CD14-positive monocyte (primary cell): ENCODE data around the gene DIPK1A. TPM values are rescaled to one million over a fixed set of nuclear protein-coding genes. Genes with fewer than 3 reads are reported as not detected.

ENCODE experiments used
- DNase-seq, 3 donors: peaks; one replicate each; pipeline ENCODE4 v3.0.0-alpha.2; 2011 to 2022
- H2AFZ ChIP-seq: 2 replicates; pipeline ENCODE4 v1.6.0; 2012; ENCODE audit warnings: mild to moderate bottlenecking, low read depth, low read length, inconsistent platforms; ENCODE audit not compliant: insufficient read depth, poor library complexity, severe bottlenecking
- H3K27ac ChIP-seq, 2 donors: 1 replicate in 1 of 2; 2 replicates in 1 of 2; pipeline ENCODE4 v1.5.1; 2012 to 2013; ENCODE audit warnings: low read length in 2 of 2, control low read depth in 1 of 2, inconsistent platforms in 1 of 2, low read depth in 1 of 2, mild to moderate bottlenecking in 1 of 2
- H3K27me3 ChIP-seq, 2 donors: one replicate each; pipeline versions ENCODE4 v1.6.0 to v1.6.1; 2011 to 2013; ENCODE audit warnings: low read length in 2 of 2; ENCODE audit not compliant: control insufficient read depth in 2 of 2, insufficient read depth in 2 of 2
- H3K36me3 ChIP-seq, 2 donors: replicated peaks in 1 of 2; 1 replicate in 1 of 2; 2 replicates in 1 of 2; pipeline versions ENCODE4 v1.5.1 to v1.6.1; 2012 to 2013; ENCODE audit warnings: low read length in 2 of 2, control low read depth in 1 of 2, inconsistent platforms in 1 of 2, mild to moderate bottlenecking in 1 of 2; ENCODE audit not compliant: insufficient read depth in 2 of 2, control insufficient read depth in 1 of 2
- H3K4me1 ChIP-seq, 2 donors: 1 replicate in 1 of 2; 2 replicates in 1 of 2; pipeline versions ENCODE4 v1.5.1 to v1.6.1; 2012 to 2013; ENCODE audit warnings: low read length in 2 of 2, control low read depth in 1 of 2, inconsistent platforms in 1 of 2, mild to moderate bottlenecking in 1 of 2, moderate library complexity in 1 of 2; ENCODE audit not compliant: insufficient read depth in 2 of 2, control insufficient read depth in 1 of 2
- H3K4me2 ChIP-seq: replicated peaks from 2 replicates; pipeline ENCODE3; 2012; ENCODE audit warnings: low read length, moderate library complexity, mild to moderate bottlenecking; ENCODE audit not compliant: poor library complexity, severe bottlenecking; ENCODE audit errors: extremely low read depth
- H3K4me3 ChIP-seq, 3 experiments: fragments of 200-600 bp in 1 of 3; sonication (generic) in 1 of 3; replicated peaks in 1 of 3; 1 replicate in 2 of 3; 2 replicates in 1 of 3; pipeline ENCODE4 v1.5.1; 2011 to 2013; ENCODE audit warnings: low read length in 3 of 3, mild to moderate bottlenecking in 3 of 3, control low read depth in 2 of 3, low read depth in 2 of 3, inconsistent platforms in 1 of 3, moderate library complexity in 1 of 3
- H3K79me2 ChIP-seq: 2 replicates; pipeline ENCODE4 v1.6.0; 2012; ENCODE audit warnings: mild to moderate bottlenecking, control low read depth, inconsistent platforms, low read length, moderate library complexity; ENCODE audit not compliant: insufficient read depth
- H3K9ac ChIP-seq: 2 replicates; pipeline ENCODE4 v1.6.0; 2017; ENCODE audit warnings: low read length, mild to moderate bottlenecking; ENCODE audit not compliant: insufficient read depth, poor library complexity, severe bottlenecking
- H3K9me3 ChIP-seq, 2 donors: replicated peaks in 1 of 2; 1 replicate in 1 of 2; 2 replicates in 1 of 2; pipeline versions ENCODE4 v1.5.1 to v1.6.1; 2012 to 2013; ENCODE audit warnings: low read length in 2 of 2, control low read depth in 1 of 2; ENCODE audit not compliant: control insufficient read depth in 1 of 2, insufficient read depth in 1 of 2
- H4K20me1 ChIP-seq: 2 replicates; pipeline ENCODE4 v1.6.0; 2012; ENCODE audit warnings: mild to moderate bottlenecking, low read length, control low read depth, moderate library complexity; ENCODE audit not compliant: insufficient read depth
- H3K27ac Mint-ChIP-seq, 7 donors: one replicate each; pipeline ENCODE4 v1.8.0; 2020; ENCODE audit warnings: mild to moderate bottlenecking in 7 of 7, mixed read lengths in 7 of 7, moderate library complexity in 6 of 7, inconsistent platforms in 2 of 7
- H3K27me3 Mint-ChIP-seq, 3 donors: one replicate each; pipeline ENCODE4 v1.8.0; 2021 to 2022; ENCODE audit warnings: low read depth in 3 of 3, mild to moderate bottlenecking in 3 of 3, mixed read lengths in 3 of 3, moderate library complexity in 3 of 3, inconsistent platforms in 1 of 3
- H3K36me3 Mint-ChIP-seq, 2 donors: one replicate each; pipeline ENCODE4 v1.8.0; 2020; ENCODE audit warnings: mixed read lengths in 2 of 2, inconsistent platforms in 1 of 2, mild to moderate bottlenecking in 1 of 2
- H3K4me1 Mint-ChIP-seq: one replicate; pipeline ENCODE4 v1.8.0; 2020; ENCODE audit warnings: mild to moderate bottlenecking, mixed read lengths
- H3K4me3 Mint-ChIP-seq, 2 donors: one replicate each; pipeline ENCODE4 v1.8.0; 2020; ENCODE audit warnings: mild to moderate bottlenecking in 2 of 2, mixed read lengths in 2 of 2, moderate library complexity in 1 of 2
- H3K9me3 Mint-ChIP-seq, 7 donors: one replicate each; pipeline ENCODE4 v1.8.0; 2020 to 2022; ENCODE audit warnings: mixed read lengths in 7 of 7, mild to moderate bottlenecking in 6 of 7, moderate library complexity in 6 of 7, inconsistent platforms in 2 of 7
- WGBS: methylation state at CpG from one replicate; pipeline ENCODE4 v1.1.5; 2013; ENCODE audit warnings: missing lambda C conversion rate; ENCODE audit not compliant: insufficient coverage; 5-methylcytosine and 5-hydroxymethylcytosine counted together
- intact Hi-C, 2 donors: fragments of 100-400 bp; cut with micrococcal nuclease; formaldehyde crosslinking; loops; one replicate each; pipeline versions ENCODE4 v1.15.0 to v1.15.1; 2023
- polyA plus RNA-seq, 3 donors: library from polyadenylated mRNA; depleted of rRNA in 1 of 3; unstranded in 2 of 3; stranded (reverse) in 1 of 3; fragments of 300-500 nt in 2 of 3; fragments of >200 nt in 1 of 3; fragmentation: Illumina TruSeq in 2 of 3; gene quantifications; 1 replicate in 2 of 3; 2 replicates in 1 of 3; pipeline ENCODE4 v1.2.3, GENCODE V29; 2012 to 2021
- TF ChIP-seq, protein P1 (sequence below): fragments of 200-600 bp; IDR thresholded peaks from one replicate; pipeline ENCODE4 v1.8.0; 2022; ENCODE audit warnings: antibody characterized with exemption, mild to moderate bottlenecking

Gene DIPK1A
- polyA plus RNA-seq, 3 donors: 0.45 to 1.4 (median 0.83) TPM

DNA sequence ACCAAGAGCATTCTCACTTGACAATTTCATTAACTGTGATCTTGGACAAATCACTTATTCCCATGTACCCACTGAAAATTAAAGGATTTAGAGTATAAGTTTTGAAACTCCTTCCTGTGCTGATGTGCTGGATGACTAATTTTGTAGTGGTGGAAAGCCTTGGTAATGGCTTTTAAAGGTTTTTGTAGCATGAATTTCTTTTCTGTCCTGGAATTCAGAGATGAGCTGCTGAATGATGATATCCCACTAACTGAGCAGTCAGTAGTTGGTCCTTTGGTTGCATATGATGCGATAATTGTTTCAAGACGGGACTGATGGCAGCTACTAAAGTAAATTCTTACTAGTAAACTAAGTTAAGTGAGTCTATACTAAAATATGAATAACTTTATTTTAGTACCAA is 124.2 kb downstream of the DIPK1A start:
- Mint-ChIP-seq H3K4me3 (no peak overlapping the region), H3K27ac (peak overlapping the region in 1 of 7 donors; percentile 38), H3K36me3 (peaks cover 73 to 80% of the 10 kb centered on the region in 2 donors), H3K27me3 (no peaks in the 10 kb centered on the region), H3K4me1 (peaks cover 28% of the 10 kb centered on the region), H3K9me3 (no peaks in the 10 kb centered on the region)
- Histone ChIP-seq H3K9me3 (no peaks in the 10 kb centered on the region), H3K9ac (no peak overlapping the region), H3K4me3 (no peak overlapping the region), H4K20me1 (peaks cover 84% of the 10 kb centered on the region), H3K36me3 (peaks cover 82 to 86% of the 10 kb centered on the region in 2 donors), H3K4me2 (no peak overlapping the region), H3K27me3 (no peaks in the 10 kb centered on the region), H2AFZ (no peak overlapping the region), H3K27ac (peak overlapping the region in 1 of 2 donors; percentile 40), H3K4me1 (peaks cover 11 to 18% of the 10 kb centered on the region in 2 donors), H3K79me2 (peaks cover 85% of the 10 kb centered on the region)
- intact Hi-C loops: no loop called here
- WGBS: no CpG with 5 or more reads among the region's 2 CpGs
- no peak for DNase-seq
- TF ChIP-seq, protein P1, sequence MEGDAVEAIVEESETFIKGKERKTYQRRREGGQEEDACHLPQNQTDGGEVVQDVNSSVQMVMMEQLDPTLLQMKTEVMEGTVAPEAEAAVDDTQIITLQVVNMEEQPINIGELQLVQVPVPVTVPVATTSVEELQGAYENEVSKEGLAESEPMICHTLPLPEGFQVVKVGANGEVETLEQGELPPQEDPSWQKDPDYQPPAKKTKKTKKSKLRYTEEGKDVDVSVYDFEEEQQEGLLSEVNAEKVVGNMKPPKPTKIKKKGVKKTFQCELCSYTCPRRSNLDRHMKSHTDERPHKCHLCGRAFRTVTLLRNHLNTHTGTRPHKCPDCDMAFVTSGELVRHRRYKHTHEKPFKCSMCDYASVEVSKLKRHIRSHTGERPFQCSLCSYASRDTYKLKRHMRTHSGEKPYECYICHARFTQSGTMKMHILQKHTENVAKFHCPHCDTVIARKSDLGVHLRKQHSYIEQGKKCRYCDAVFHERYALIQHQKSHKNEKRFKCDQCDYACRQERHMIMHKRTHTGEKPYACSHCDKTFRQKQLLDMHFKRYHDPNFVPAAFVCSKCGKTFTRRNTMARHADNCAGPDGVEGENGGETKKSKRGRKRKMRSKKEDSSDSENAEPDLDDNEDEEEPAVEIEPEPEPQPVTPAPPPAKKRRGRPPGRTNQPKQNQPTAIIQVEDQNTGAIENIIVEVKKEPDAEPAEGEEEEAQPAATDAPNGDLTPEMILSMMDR: no peak

- Histone ChIP-seq H4K20me1 (peaks cover 66% of the 10 kb centered on the region), H3K9me3 (no peaks in the 10 kb centered on the region), H3K27me3 (no peaks in the 10 kb centered on the region), H3K27ac (peak overlapping the region in 1 of 2 donors; percentile 97), H3K79me2 (peaks cover 78% of the 10 kb centered on the region), H3K36me3 (peaks cover 57 to 62% of the 10 kb centered on the region in 2 donors), H3K4me3 (no peak overlapping the region), H3K4me2 (no peak overlapping the region), H2AFZ (no peak overlapping the region), H3K9ac (no peak overlapping the region), H3K4me1 (peaks cover 11 to 23% of the 10 kb centered on the region in 2 donors)
- Mint-ChIP-seq H3K4me3 (no peak overlapping the region), H3K36me3 (peaks cover 53 to 57% of the 10 kb centered on the region in 2 donors), H3K9me3 (no peaks in the 10 kb centered on the region), H3K27me3 (peaks cover 0 to 3% (median 0%) of the 10 kb centered on the region in 3 donors), H3K4me1 (peaks cover 28% of the 10 kb centered on the region), H3K27ac (peak overlapping the region in 3 of 7 donors; percentile 2 to 99 (median 7))
- TF ChIP-seq, protein P1: no peak
- intact Hi-C loops: no loop called here
- WGBS: 94% methylated on average over 2 of the region's 5 CpGs
- no peak for DNase-seq
Observed at GRCh38 chr1:92834617-92835016, 126.6 kb downstream of the DIPK1A start.
